CD4-positive, alpha-beta T cell treated with Interleukin-6 for 4 hours (primary cell): Measurements from ENCODE around the gene SP110.
"Not testable (repeated sequence)": the region's sequence is repeated elsewhere in the genome, so short reads cannot be mapped to it uniquely, and the experiment has no call there.

Experiments
- DNase-seq: peaks from one replicate; pipeline ENCODE4 v3.0.0-alpha.2; 2020; ENCODE audit warnings: mixed read lengths

Gene SP110

DNA sequence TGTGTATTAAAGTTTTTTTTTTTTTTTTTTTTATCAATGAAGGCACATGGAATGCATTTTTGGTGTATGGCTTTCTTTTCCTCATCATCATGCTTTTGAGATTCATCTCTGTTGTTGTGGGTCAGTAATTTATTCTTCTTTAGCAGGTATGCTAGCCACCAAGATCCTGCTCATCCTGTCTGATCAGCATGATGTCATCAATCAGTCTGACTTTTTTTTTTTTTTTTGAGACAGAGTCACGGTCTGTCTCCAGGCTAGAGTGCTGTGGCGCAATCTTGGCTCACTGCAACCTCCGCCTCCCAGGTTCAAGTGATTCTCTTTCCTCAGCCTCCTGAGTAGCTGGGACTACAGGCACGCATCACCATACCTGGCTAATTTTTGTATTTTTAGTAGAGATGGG is 3.0 kb upstream of the SP110 start:
- not testable (repeated sequence) for DNase-seq

GRCh38 chr2:230221493-230221892 is 1.7 kb upstream of the SP110 start:
- DNase-seq, result no peak

GRCh38 chr2:230220347-230220969 is 674 bp upstream of the SP110 start:
- DNase-seq, result no peak

- peak; percentile 26 for DNase-seq
Observed at GRCh38 chr2:230218421-230218820, 1.4 kb downstream of the SP110 start.

DNA sequence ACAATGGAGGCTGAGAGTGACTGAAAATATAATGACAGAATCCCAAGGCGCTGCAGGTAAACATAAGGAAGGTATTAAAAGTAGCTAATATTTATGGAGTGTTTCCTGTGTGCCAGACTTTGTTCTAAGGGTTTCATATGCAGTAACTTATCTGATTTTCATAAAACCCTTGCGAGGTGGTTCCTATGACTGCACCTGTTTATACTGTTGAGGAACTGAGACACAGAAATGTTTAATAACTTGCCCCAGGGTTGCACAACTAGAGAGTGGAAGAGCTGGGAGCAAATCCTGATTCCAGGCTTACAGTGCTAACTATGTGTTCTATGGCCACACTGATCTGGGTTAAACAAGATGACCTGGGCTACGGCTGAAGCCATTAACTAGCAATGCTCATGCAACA is 2.4 kb downstream of the SP110 start:
- no peak for DNase-seq

DNA sequence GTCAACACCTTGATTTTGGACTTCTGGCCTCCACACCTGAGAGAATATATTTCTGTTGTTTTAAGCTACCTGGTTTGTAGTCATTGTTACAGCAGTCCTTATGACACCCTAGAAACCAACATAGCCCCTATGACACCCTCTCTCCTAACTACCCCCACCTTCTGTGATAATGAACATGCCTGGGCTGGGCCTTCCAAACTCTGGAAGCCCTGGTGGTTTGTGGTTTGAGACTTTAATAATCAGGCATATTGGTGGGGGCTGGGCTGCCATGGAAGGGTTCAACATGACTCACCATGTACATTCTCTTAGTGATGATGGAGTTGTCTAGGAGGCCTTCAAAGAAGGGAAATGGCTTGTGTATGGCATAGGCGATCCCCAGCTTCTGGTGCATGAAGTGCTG is 3.3 kb downstream of the SP110 start:
- peak; percentile 52 for DNase-seq

DNA sequence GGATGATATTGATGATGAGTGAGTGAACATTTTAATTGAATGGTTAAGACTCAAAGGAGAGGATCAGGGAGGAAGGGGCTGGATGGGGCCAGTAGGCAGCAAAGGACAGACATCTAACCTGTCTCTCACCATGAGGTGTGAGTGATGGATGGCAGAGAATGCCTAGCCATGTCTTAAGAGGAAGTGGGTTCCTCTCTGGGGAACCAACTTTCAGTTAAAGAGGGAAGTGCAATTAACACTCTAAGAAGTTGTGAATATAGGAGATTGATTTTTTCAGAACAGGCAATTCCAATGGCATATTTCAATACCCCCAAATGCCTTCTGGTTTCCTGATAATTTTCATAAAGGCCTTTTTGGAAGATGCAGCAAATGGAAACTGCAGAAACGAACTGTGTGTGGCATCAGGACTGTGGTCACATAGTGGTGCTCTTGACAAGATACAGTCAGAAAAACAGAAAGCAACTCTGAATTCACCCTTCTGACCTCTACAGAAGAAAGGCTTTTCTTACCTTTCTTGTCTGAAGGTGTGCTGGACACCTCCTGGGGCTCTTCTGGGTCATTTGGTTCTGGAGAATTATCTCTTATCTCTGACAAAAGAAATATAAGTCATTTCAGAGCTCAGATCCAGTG is 10.2 kb downstream of the SP110 start:
- no peak for DNase-seq

- DNase-seq, result no peak
Observed at GRCh38 chr2:230208576-230208975, 11.2 kb downstream of the SP110 start.

DNA sequence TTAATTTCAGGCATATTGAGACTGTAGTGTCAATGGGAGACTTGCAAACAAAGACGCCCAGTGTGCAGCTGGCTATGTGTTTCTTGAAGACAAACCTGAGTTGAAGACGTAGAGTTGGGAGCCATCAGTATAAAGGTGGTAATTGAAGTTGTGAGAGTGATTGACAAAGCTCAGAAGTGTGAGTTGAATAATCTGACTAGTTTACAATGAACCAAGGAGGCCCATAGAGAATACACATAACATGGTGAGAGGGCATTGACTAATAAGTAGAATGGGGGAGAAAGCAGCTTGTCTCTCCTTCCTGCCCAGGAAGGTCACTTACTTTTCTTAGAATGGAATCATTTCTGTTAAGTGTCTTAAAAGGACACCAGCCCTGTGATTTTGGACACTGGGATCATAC is 14.1 kb downstream of the SP110 start:
- no peak for DNase-seq

GRCh38 chr2:230205034-230205433 is 14.8 kb downstream of the SP110 start:
- DNase-seq, result no peak

GRCh38 chr2:230203110-230203676 is 16.6 kb downstream of the SP110 start:
- no peak for DNase-seq

- DNase-seq, result peak; percentile 12
Observed at GRCh38 chr2:230202430-230203109, 17.2 kb downstream of the SP110 start.

GRCh38 chr2:230184727-230185578 is 34.8 kb downstream of the SP110 start:
- DNase-seq, result no peak

DNA sequence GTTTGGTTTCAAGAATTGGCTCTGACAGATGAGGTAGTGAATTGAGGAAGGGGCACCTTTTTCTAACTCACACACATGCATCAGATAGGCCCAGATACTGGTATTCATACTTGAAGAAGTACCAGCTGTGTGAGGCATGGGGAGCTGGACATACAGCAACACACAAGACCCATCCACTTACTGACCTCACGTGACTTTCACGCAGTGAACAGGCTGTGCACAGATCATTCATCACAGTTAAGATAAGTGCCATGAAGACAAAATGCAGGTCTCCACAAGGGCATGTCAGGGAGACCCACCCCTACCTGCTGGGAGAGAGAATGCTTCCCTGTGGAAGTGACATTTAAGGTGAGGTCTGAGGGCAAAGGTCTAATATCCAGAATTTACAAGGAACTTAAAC is 38.6 kb downstream of the SP110 start:
- no peak for DNase-seq

GRCh38 chr2:230179907-230180306 is 39.9 kb downstream of the SP110 start:
- no peak for DNase-seq

GRCh38 chr2:230178546-230179485 is 41.0 kb downstream of the SP110 start:
- DNase-seq, result no peak

DNA sequence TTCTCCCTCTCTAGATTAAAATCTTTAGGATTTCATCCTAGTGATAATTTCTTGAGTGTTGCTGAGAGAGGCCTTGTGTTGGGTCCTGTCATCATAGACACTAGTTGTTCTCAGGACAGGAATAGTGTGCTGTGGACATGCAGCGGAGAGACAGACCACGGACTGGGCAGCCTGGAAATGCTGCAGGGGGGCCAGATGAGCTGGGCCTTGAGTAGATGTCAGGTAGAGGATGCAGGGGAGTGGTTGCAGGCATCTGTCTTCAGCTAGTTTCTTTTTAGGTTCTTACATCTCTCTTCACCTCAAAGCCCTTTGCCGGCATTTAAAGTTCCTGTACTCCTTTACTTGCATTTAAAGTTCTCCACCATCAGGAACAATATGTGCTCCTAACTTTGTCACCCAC is 42.8 kb downstream of the SP110 start:
- no peak for DNase-seq

DNA sequence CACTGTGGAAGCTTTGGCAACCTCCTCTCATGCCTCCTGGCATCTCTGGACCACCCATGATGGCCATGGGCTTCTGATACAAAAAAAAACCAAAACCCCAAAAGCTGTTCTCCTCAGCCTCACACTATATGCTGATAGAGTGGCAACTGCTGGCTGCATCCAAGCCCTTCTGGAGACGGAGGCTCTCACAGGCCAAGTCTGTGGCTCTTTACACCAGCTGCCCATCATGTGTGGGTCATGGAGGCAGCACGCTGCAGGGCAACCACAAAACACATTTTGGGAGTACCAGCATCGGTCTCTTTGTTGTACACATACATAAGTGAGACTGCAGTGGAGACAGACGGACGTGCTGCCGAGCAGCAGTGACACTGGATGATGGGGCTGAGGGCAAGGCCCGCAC is 45.3 kb downstream of the SP110 start:
- no peak for DNase-seq

DNA sequence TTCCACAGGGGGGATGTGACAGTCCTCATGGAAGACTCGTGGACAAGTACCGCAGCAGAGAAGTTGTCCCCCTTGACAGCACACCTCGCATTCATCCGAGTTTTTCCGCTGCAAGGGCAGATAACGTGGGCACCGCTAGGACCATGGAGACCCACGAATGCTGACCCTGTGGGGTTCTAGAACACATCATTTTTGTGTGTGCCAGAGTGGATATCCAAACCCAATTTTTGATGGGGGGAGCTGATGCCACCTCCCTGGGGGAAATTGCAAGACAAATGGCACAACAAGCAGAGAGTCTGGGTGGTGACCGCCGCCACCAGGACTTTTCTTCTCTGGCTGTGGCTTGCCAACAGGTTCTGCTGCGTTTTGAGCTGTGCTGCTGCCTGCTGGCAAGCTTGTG is 46.9 kb downstream of the SP110 start:
- DNase-seq, result no peak

DNA sequence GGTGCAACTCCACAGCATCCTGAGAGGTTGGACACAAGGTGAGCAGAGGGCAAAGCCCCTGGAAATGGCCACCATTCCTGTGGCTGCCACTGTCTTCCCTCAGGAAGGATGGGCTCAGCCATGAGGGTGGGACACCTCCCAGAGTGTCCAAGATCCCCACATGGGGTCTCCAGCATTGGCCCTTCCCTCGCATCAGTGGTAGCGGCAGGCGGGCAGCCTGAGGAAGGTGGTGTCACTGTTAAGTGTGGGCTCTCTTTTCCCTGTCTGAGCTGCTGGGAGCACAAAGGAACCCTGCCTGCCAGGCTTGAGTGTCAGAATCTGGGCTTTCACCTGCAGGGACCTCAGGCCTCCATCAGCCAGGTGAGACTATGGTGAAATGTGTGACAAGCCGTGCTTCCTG is 47.6 kb downstream of the SP110 start:
- DNase-seq, result no peak

GRCh38 chr2:230170532-230170931 is 49.3 kb downstream of the SP110 start:
- DNase-seq, result peak; percentile 19
